GM10266 (cell line): ENCODE data around the gene PTPRC.

Experiments
- DNase-seq: peaks from one replicate; pipeline ENCODE4 v3.0.0; 2012; ENCODE audit errors: extremely low spot score
- CTCF ChIP-seq: IDR thresholded peaks from 2 replicates; pipeline ENCODE4 v1.5.1; 2012; ENCODE audit warnings: mild to moderate bottlenecking, low read depth; ENCODE audit not compliant: control insufficient read depth, insufficient read depth; ENCODE audit errors: missing control alignments

Gene PTPRC

GRCh38 chr1:198642983-198643382, 4.1 kb downstream of the PTPRC start:
- no peak for TF ChIP-seq CTCF
- DNase-seq: no peak

GRCh38 chr1:198643808-198644207, 5.0 kb downstream of the PTPRC start:
- no peak for TF ChIP-seq CTCF
- no peak for DNase-seq

- no peak for DNase-seq
- TF ChIP-seq CTCF: no peak
These were observed 8.2 kb downstream of the PTPRC start for GRCh38 chr1:198647055-198647454.

GRCh38 chr1:198648592-198648991, 9.8 kb downstream of the PTPRC start:
- no peak for DNase-seq
- no peak for TF ChIP-seq CTCF

- no peak for TF ChIP-seq CTCF
- no peak for DNase-seq
These were observed 10.6 kb downstream of the PTPRC start for GRCh38 chr1:198649232-198649967.

- no peak for DNase-seq
- TF ChIP-seq CTCF: no peak
These were observed 11.1 kb downstream of the PTPRC start for GRCh38 chr1:198649968-198650338.

GRCh38 chr1:198650506-198650905, 11.7 kb downstream of the PTPRC start:
- no peak for DNase-seq
- TF ChIP-seq CTCF: no peak
